K562 (cell line): ENCODE data around the gene PARD6A. TPM values are rescaled to one million over a fixed set of nuclear protein-coding genes. Genes with fewer than 3 reads are reported as not detected.

Source experiments
- ATAC-seq: fragments of 200-7000 bp; cut with Tn5 transposase; 3 replicates; pipeline ENCODE4 v1.9.1; 2020; ENCODE audit warnings: moderate library complexity
- BruUV-seq: library from RNA; stranded (reverse); fragments of 400-500 nt; replicated peaks from 2 replicates; lab custom pipeline; 2021; lab: Mats Ljungman, UMichigan
- CTCF ChIA-PET: fragments of 300-600 bp; formaldehyde crosslinking; extraction: SDS; loops from one replicate; lab custom pipeline; 2021; ENCODE audit warnings: low intra/inter-chr PET ratio; lab: Yijun Ruan, JAX
- POLR2A ChIA-PET: fragments of 300-600, 350-650 bp; sonication (Branson Sonifier 250); formaldehyde crosslinking; extraction: SDS; loops from one replicate; lab custom pipeline; 2021; ENCODE audit warnings: antibody characterized with exemption, inconsistent platforms; lab: Yijun Ruan, JAX
- DNase-seq, 4 experiments: peaks; one replicate each; pipeline versions ENCODE4 v3.0.0 to v3.0.0-alpha.2; 2011 to 2018; ENCODE audit warnings: low spot score in 3 of 4, mixed read lengths in 3 of 4; ENCODE audit errors: extremely low read depth in 1 of 4
- FAIRE-seq: peaks from 2 replicates; lab custom pipeline; 2011; peaks lifted over from hg19 to GRCh38; lab: Jason Lieb, UNC
- H2AFZ ChIP-seq: 2 replicates; pipeline ENCODE4 v1.6.0; 2011; ENCODE audit warnings: low read depth, low read length, control low read depth, inconsistent platforms
- H3K27ac ChIP-seq: fragments of 200-600 bp; 3 replicates; pipeline ENCODE4 v1.8.0; 2011; ENCODE audit warnings: low read depth, mild to moderate bottlenecking, control low read depth, inconsistent platforms, low read length, moderate library complexity, mixed read lengths; ENCODE audit errors: extremely low read depth
- H3K27me3 ChIP-seq, 2 experiments: fragments of 300-600 bp in 1 of 2; 2 replicates in 1 of 2; 3 replicates in 1 of 2; pipeline versions ENCODE4 v1.6.0 to v1.8.0; 2011; ENCODE audit warnings: inconsistent platforms in 2 of 2, low read length in 2 of 2, mild to moderate bottlenecking in 1 of 2, mixed read lengths in 1 of 2, moderate library complexity in 1 of 2; ENCODE audit not compliant: control insufficient read depth in 2 of 2, insufficient read depth in 2 of 2
- H3K36me3 ChIP-seq: fragments of 300-600 bp; 3 replicates; pipeline ENCODE4 v1.8.0; 2011; ENCODE audit warnings: mild to moderate bottlenecking, low read length, inconsistent platforms; ENCODE audit not compliant: control insufficient read depth, insufficient read depth
- H3K4me1 ChIP-seq, 2 experiments: fragments of 200-600 bp in 1 of 2; replicated peaks in 1 of 2; 2 replicates in 1 of 2; 3 replicates in 1 of 2; pipeline versions ENCODE4 v1.5.1 to v1.8.0; 2011; ENCODE audit warnings: inconsistent platforms in 2 of 2, low read length in 2 of 2, mild to moderate bottlenecking in 1 of 2, mixed read lengths in 1 of 2, moderate library complexity in 1 of 2; ENCODE audit not compliant: control insufficient read depth in 2 of 2, insufficient read depth in 2 of 2
- H3K4me2 ChIP-seq: 2 replicates; pipeline ENCODE4 v1.6.1; 2011; ENCODE audit warnings: low read length, control low read depth, inconsistent platforms, mixed read lengths; ENCODE audit not compliant: insufficient read depth
- H3K4me3 ChIP-seq: fragments of 200-600 bp; sonication (generic), shearing (Covaris generic); 2 replicates; pipeline ENCODE4 v1.5.1; 2016; ENCODE audit warnings: control low read depth, inconsistent platforms
- H3K79me2 ChIP-seq: fragments of 200-600 bp; 3 replicates; pipeline ENCODE4 v1.8.0; 2011; ENCODE audit warnings: low read length, inconsistent platforms; ENCODE audit not compliant: control insufficient read depth, insufficient read depth
- H3K9ac ChIP-seq, 2 experiments: 2 replicates each; pipeline versions ENCODE4 v1.6.0 to v1.6.1; 2011; ENCODE audit warnings: low read depth in 2 of 2, low read length in 2 of 2, control low read depth in 1 of 2, inconsistent platforms in 1 of 2, mild to moderate bottlenecking in 1 of 2, mixed read lengths in 1 of 2; ENCODE audit not compliant: insufficient read depth in 1 of 2
- H3K9me1 ChIP-seq: one replicate; pipeline ENCODE4 v1.6.0; 2011; ENCODE audit warnings: inconsistent platforms, mild to moderate bottlenecking, low read length, moderate library complexity; ENCODE audit not compliant: control insufficient read depth, insufficient read depth
- H3K9me3 ChIP-seq: replicated peaks from 2 replicates; pipeline ENCODE4 v1.5.1; 2011; ENCODE audit warnings: low read depth, low read length, inconsistent platforms; ENCODE audit not compliant: control insufficient read depth, insufficient read depth
- H4K20me1 ChIP-seq: replicated peaks from 2 replicates; pipeline ENCODE4 v1.6.1; 2011; ENCODE audit warnings: low read length, inconsistent platforms, mixed read lengths; ENCODE audit not compliant: control insufficient read depth, insufficient read depth
- CCAR2 ChIP-seq: fragments of 200-400 bp; formaldehyde crosslinking; IDR thresholded peaks from 2 replicates; pipeline ENCODE4 v1.6.1; 2017; ENCODE audit warnings: mild to moderate bottlenecking, low read depth, low read length
- ELF4 ChIP-seq: fragments of 450-650 bp; formaldehyde crosslinking; IDR thresholded peaks from 2 replicates; pipeline ENCODE4 v1.4.0; 2022; ENCODE audit warnings: missing genetic modification characterization
- LARP7 ChIP-seq: fragments of 450-650 bp; IDR thresholded peaks from 2 replicates; pipeline ENCODE4 v1.6.1; 2016
- RHOXF2B ChIP-seq: fragments of 250-450 bp; sonication (Bioruptor Pico); conservative IDR thresholded peaks from 2 replicates; pipeline ENCODE4 v1.5.1; 2021
- RUNX1 ChIP-seq: sonication (generic); IDR thresholded peaks from 2 replicates; pipeline ENCODE4 v1.6.1; 2016; ENCODE audit warnings: antibody characterized with exemption, low read depth
- ZNF561 ChIP-seq: fragments of 450-650 bp; formaldehyde crosslinking; conservative IDR thresholded peaks from 2 replicates; pipeline ENCODE4 v1.4.0; 2020; ENCODE audit warnings: mild to moderate bottlenecking, moderate library complexity
- WGBS: fragments of 100-300 bp; shearing (Covaris generic); methylation state at CpG from one replicate; pipeline ENCODE4 v1.1.6; 2016; ENCODE audit warnings: low coverage, mixed read lengths; ENCODE audit not compliant: insufficient coverage; ENCODE audit errors: missing lambda C conversion rate; 5-methylcytosine and 5-hydroxymethylcytosine counted together
- in situ Hi-C: fragments of 300-500 bp; cut with MboI; formaldehyde crosslinking; loops from 4 replicates; pipeline ENCODE4 v1.15.0; 2018; ENCODE audit warnings: inconsistent platforms, mixed read lengths
- intact Hi-C: fragments of 100-400 bp; cut with micrococcal nuclease; formaldehyde crosslinking; loops from 2 replicates; pipeline ENCODE4 v1.14.2; 2022
- polyA plus RNA-seq, 8 experiments: library from polyadenylated mRNA; depleted of rRNA in 4 of 8; stranded (reverse) in 5 of 8; unstranded in 3 of 8; fragments of >200 nt; fragmentation: Nextera tagmentation in 2 of 8; fragmentation: Illumina TruSeq in 1 of 8; extraction: Ambion mirVana in 2 of 8; extraction: Trizol in 1 of 8; gene quantifications; 2 replicates each; pipeline versions ENCODE4 v1.2.1 to v1.2.3, GENCODE V29; 2011 to 2014; ENCODE audit warnings: inconsistent platforms in 1 of 8, missing spikeins in 1 of 8
- total RNA-seq, 7 experiments: library from RNA; depleted of rRNA in 6 of 7; stranded (reverse); fragments of >200 nt in 6 of 7; fragmentation: Illumina TruSeq in 2 of 7; extraction: Trizol in 2 of 7; gene quantifications; 2 replicates each; pipeline versions ENCODE4 v1.2.1 to v1.2.3, GENCODE V29; 2011 to 2021; ENCODE audit warnings: low replicate concordance in 1 of 7
- TF ChIP-seq, protein P1 (sequence below): fragments of 450-650 bp; IDR thresholded peaks from 2 replicates; pipeline ENCODE4 v1.6.1; 2016

The PARD6A gene
- total and polyA plus RNA-seq, 9 of the 15 experiments (the other 6 are each of a cell fraction or from before 2014, with no cell fraction given), result 0.04 to 2.0 (median 0.44) TPM

DNA sequence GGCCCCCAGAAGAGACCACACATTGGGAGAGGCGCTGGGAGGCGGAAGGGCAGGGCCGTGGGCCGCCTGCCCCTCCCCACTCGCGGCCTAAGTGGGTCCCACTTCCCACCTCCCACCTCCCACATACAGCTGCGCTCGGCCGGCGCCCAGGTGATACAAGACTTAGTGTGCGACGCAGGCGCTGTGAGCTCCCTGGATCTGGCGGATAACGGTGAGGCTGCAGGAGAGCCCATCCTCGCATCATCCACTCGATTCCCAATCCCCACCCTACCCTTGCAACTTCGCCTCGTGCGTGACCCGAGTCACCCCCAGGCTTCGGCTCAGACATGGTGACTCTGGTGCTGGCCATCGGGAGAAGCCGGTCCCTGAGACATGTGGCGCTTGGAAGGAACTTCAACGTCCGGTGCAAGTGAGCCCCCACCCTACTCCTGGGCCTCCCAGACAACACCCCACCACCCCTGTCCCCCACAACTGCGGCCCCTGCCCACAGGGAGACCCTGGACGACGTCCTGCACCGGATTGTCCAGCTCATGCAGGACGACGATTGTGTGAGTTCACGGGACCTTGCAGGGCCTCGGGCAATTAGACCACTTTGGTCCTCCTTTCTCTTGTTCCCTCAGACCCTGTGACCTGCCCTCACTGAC is 11.9 kb upstream of the PARD6A start:
- intact Hi-C loops (no loop called here), in situ Hi-C loops (no loop called here)
- DNase-seq (no peak), FAIRE-seq (no peak), ATAC-seq (no peak)
- Histone ChIP-seq H3K9me3 (no peaks in the 10 kb centered on the region), H3K27me3 (peaks cover 8 to 61% of the 10 kb centered on the region in 2 experiments; a peak in 4 of 5 replicates), H3K79me2 (no peaks in the 10 kb centered on the region), H3K9ac (no peak overlapping the region; a peak in 1 of 4 replicates), H3K4me3 (no peak overlapping the region), H3K4me2 (no peak overlapping the region), H3K36me3 (no peaks in the 10 kb centered on the region), H2AFZ (no peak overlapping the region), H3K9me1 (no peaks in the 10 kb centered on the region), H3K4me1 (peaks cover 0 to 71% of the 10 kb centered on the region in 2 experiments; a peak in 4 of 5 replicates), H3K27ac (no peak overlapping the region), H4K20me1 (peaks cover 7% of the 10 kb centered on the region; the same call in 1 of the 2 replicates)
- TF ChIP-seq RUNX1 (no peak), ELF4 (CRISPR knock-in tag) (no peak), ZNF561 (no peak), CCAR2 (no peak), LARP7 (no peak), RHOXF2B (CRISPR knock-in tag) (no peak)
- TF ChIP-seq, protein P1, sequence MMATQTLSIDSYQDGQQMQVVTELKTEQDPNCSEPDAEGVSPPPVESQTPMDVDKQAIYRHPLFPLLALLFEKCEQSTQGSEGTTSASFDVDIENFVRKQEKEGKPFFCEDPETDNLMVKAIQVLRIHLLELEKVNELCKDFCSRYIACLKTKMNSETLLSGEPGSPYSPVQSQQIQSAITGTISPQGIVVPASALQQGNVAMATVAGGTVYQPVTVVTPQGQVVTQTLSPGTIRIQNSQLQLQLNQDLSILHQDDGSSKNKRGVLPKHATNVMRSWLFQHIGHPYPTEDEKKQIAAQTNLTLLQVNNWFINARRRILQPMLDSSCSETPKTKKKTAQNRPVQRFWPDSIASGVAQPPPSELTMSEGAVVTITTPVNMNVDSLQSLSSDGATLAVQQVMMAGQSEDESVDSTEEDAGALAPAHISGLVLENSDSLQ, result no peak
- ChIA-PET POLR2A (interaction anchor here (0.5 to 0.8 kb wide), 3 partner anchors 11 to 396 kb away, joined by 3 read pairs; partner anchors contain the start of gene ACD), CTCF (no interaction called here)
- 34% methylated on average over 27 of the region's 35 CpGs for WGBS
- no TSS peak for BruUV-seq
